Type B pancreatic cell (in vitro differentiated cells): ENCODE measurements around the gene SSR2. TPM values are rescaled to one million over a fixed set of nuclear protein-coding genes. Genes with fewer than 3 reads are reported as not detected.
"Not testable (repeated sequence)": the region's sequence is repeated elsewhere in the genome, so short reads cannot be mapped to it uniquely, and the experiment has no call there.

Source experiments
- DNase-seq: peaks from one replicate; pipeline ENCODE4 v3.0.0; 2021; ENCODE audit warnings: mixed read lengths; ENCODE audit not compliant: unreplicated experiment; ENCODE audit errors: extremely low spot score
- H3K27ac Mint-ChIP-seq: 2 replicates; pipeline ENCODE4 v1.8.0; 2021; ENCODE audit warnings: mild to moderate bottlenecking, mixed read lengths
- H3K27me3 Mint-ChIP-seq: 2 replicates; pipeline ENCODE4 v1.8.0; 2021; ENCODE audit warnings: mixed read lengths
- H3K36me3 Mint-ChIP-seq: 2 replicates; pipeline ENCODE4 v1.8.0; 2021; ENCODE audit warnings: mixed read lengths
- H3K4me1 Mint-ChIP-seq: one replicate; pipeline ENCODE4 v1.8.0; 2021; ENCODE audit warnings: mixed read lengths; ENCODE audit not compliant: unreplicated experiment
- H3K4me3 Mint-ChIP-seq: 2 replicates; pipeline ENCODE4 v1.8.0; 2021; ENCODE audit warnings: mild to moderate bottlenecking, mixed read lengths
- H3K9me3 Mint-ChIP-seq: 2 replicates; pipeline ENCODE4 v1.8.0; 2021; ENCODE audit warnings: mixed read lengths
- total RNA-seq: library from RNA; stranded (reverse); gene quantifications from 2 replicates; pipeline ENCODE4 v1.2.1, GENCODE V29; 2021; ENCODE audit warnings: low replicate concordance
- TF ChIP-seq, protein P1 (sequence below): fragments of 200-600 bp; sonication (generic); conservative IDR thresholded peaks from 2 replicates; pipeline ENCODE4 v1.5.0; 2021; ENCODE audit warnings: antibody characterized with exemption, mild to moderate bottlenecking

SSR2 gene
- total RNA-seq, 1 donor from 2014 or later = 248 TPM

DNA sequence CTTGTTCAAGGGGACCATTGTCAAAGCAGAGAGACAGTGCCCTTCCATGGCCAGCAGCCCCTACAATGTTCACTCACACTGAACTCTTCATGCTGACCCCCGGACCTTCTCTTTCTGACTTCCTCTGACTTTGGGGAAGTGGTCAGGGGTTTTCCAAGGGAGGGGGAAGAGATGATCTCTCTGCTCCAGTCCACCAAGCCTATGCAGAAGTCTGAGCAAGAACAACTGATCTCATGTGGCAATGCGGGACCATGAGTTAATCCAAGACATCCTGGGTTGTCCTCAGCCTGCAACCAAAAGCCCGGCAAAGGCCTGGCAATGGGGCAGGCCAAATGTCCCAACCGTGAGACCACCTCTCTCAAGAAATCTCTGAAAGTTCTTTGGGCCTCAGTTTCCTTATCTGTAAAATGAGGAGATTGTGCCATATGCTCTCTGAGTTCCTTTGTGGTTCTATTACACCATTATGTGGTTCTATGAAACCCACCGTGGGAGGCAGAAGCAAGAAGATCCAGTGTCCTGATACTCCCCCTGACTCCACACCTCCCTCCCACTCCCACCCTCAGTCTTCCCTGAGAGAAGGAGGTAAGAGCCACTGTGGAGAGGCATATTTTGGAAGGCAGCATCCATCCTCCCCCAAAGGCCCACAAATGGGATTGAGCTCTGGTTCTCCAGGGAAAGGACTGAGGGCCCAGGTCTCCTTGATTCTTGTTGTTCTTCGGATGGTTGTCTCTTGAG, 30.6 kb downstream of the SSR2 start:
- H3K36me3 Mint-ChIP-seq = no peaks in the 10 kb centered on the region
- no peak for DNase-seq
- H3K4me3 Mint-ChIP-seq = no peak overlapping the region
- H3K9me3 Mint-ChIP-seq = no peaks in the 10 kb centered on the region
- H3K4me1 Mint-ChIP-seq = no peaks in the 10 kb centered on the region
- H3K27me3 Mint-ChIP-seq = no peaks in the 10 kb centered on the region
- TF ChIP-seq, protein P1, sequence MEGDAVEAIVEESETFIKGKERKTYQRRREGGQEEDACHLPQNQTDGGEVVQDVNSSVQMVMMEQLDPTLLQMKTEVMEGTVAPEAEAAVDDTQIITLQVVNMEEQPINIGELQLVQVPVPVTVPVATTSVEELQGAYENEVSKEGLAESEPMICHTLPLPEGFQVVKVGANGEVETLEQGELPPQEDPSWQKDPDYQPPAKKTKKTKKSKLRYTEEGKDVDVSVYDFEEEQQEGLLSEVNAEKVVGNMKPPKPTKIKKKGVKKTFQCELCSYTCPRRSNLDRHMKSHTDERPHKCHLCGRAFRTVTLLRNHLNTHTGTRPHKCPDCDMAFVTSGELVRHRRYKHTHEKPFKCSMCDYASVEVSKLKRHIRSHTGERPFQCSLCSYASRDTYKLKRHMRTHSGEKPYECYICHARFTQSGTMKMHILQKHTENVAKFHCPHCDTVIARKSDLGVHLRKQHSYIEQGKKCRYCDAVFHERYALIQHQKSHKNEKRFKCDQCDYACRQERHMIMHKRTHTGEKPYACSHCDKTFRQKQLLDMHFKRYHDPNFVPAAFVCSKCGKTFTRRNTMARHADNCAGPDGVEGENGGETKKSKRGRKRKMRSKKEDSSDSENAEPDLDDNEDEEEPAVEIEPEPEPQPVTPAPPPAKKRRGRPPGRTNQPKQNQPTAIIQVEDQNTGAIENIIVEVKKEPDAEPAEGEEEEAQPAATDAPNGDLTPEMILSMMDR = no peak
- H3K27ac Mint-ChIP-seq = no peak overlapping the region

DNA sequence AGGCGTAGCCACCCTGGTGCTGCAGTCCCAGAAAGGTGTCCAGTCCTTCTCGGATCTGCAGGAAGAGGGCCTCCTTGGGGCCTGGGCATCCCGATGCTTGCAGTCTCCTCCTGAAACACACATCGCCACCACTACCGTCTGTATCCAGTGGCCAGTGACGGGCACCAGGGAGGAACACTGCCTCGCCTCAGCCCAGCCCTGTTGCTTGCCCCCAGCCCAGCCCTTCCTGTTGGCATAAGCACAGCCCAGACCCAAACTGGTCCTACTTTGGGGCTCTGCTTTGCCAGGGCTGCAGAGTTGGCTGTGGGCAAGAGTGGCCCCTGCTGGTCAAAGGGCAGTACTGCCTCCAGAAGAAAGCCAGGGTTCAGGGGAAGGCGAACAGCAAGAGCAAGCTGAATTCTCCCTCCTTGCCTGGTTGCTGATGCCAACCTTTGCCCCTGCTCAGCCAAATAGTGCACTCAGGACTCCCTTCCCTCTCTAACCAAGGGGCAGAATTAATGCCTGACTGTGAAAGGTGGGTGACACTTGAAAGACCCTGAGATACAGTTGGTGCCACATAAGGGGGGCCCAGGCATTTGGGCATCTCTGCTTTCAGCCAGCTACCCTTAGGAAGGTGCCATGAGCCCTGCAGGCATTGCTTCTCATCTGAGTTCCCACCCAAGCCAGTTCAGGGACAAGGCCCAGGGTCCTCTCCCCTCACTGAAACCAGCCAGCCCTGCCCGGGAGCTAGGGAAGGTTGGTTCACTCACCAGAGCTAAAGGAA, 31.3 kb downstream of the SSR2 start:
- Mint-ChIP-seq H3K36me3 (no peaks in the 10 kb centered on the region), H3K27ac (no peak overlapping the region), H3K9me3 (no peaks in the 10 kb centered on the region), H3K4me3 (no peak overlapping the region), H3K27me3 (no peaks in the 10 kb centered on the region), H3K4me1 (no peaks in the 10 kb centered on the region)
- peak; percentile 79 for DNase-seq
- TF ChIP-seq, protein P1 = peak; percentile 97

DNA sequence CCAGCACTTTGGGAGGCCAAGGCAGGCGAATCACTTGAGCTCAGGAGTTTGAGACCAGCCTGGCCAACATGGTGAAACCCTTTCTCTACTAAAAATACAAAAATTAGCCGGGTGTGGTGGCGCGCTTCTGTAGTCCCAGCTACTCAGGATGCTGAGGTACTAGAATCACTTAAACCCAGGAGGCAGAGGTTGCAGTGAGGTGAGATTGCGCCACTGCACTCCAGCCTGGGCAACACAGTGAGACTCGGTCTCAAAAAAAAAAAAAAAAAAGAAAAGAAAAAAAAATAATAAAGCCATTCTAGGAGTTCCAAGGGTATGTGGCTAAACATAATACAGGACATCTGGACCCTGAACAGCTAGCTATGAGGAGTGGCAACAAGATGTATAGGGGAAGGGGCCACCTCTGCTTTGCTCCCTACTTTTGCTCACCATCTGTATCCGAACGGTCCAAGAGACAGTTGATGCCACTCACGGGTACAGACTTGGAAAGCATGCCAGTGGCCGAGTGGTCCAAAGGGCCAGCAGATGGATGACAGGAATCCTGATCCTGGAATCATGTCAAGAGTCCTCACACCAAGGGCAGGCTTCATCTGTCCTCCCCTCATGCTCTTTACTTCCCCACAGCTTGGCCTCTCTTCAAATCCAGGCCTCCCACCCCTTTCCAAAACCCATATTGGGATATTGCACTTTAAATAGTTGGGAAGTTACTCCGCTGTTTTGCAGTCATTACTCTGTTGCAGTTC, 35.7 kb downstream of the SSR2 start:
- peaks cover 18% of the 10 kb centered on the region for H3K4me1 Mint-ChIP-seq
- H3K27me3 Mint-ChIP-seq, H3K9me3 Mint-ChIP-seq, H3K27ac Mint-ChIP-seq, H3K4me3 Mint-ChIP-seq, H3K36me3 Mint-ChIP-seq, DNase-seq: not testable (repeated sequence)

DNA sequence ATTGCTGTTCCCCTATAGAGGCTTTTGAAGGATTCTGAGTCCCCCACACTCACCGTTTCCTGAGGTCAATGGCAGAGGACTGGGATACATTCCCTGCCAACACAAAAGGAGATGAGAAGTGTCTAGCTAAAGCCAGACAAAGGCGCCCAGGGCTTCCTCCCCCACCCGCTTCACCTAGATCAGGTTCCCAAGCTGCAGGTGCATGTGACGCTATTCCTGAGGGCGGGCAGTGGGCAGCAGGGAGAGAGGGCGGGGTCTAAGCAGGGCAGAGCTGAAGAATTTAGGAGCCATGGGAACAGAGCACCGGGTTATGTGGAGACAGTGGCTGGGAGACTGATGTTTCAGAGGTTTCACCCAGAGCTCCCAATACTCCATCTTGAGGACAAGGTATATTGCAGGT, 36.4 kb downstream of the SSR2 start:
- H3K9me3 Mint-ChIP-seq = no peaks in the 10 kb centered on the region
- TF ChIP-seq, protein P1 = no peak
- H3K27ac Mint-ChIP-seq = no peak overlapping the region
- H3K4me3 Mint-ChIP-seq = no peak overlapping the region
- H3K4me1 Mint-ChIP-seq = peaks cover 24% of the 10 kb centered on the region
- H3K27me3 Mint-ChIP-seq = no peaks in the 10 kb centered on the region
- H3K36me3 Mint-ChIP-seq = no peaks in the 10 kb centered on the region
- no peak for DNase-seq

DNA sequence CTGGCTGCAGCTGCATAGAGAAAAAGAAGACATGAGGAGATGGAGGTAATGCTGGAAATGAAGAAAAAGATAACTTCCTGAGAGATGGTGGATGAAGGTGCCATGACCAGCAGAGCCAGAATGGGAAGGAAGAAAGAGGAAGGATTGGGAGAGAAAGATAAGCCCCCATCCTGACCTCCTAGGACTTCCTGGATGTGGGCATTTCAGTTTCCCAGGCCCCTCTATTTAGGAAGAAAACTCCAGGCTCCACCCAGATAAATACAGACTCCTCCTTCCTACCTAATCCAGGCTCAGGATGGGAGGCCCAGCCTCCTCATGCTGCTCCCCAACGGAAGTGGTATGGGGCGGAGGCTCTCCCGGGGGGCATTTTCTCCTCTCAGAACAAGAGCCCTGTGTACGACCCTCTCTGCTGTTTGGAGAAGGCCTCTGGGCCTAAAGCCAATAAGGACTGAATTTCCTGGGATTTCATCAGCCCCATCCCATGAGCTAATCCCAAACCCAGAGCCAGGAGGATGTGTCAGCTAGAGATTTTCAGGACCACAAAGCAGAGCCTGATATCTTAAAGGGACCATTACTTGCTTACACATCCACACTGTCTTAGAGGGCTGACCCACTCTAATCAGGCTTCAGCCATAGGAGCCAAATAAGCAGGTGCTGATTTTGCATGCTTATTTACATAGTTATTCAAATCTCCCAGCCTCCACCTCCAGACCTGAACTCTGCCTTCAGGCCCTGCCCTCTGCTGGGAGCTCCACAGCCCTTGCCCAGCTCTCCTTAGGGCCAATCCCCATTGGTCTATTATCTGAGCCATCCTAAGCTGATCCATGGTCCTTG, 37.3 kb downstream of the SSR2 start:
- Mint-ChIP-seq H3K27me3 (no peaks in the 10 kb centered on the region), H3K36me3 (no peaks in the 10 kb centered on the region), H3K9me3 (no peaks in the 10 kb centered on the region), H3K27ac (peak overlapping the region; percentile 13), H3K4me3 (peak overlapping the region; percentile 39), H3K4me1 (peaks cover 26% of the 10 kb centered on the region)
- no peak for DNase-seq
- TF ChIP-seq, protein P1 = no peak
